Hepatocyte (in vitro differentiated cells): Measurements from ENCODE around the gene WDR38. TPM values are rescaled to one million over a fixed set of nuclear protein-coding genes. Genes with fewer than 3 reads are reported as not detected.
A peak's percentile ranks its signal among the peaks of the same experiment; 100 is the strongest.

Experiments
- DNase-seq: peaks from one replicate; pipeline ENCODE4 v3.0.0-alpha.2; 2016; ENCODE audit warnings: low spot score
- H2AFZ ChIP-seq: fragments of 200-600 bp; sonication (generic); 2 replicates; pipeline ENCODE4 v1.6.0; 2016; ENCODE audit warnings: antibody characterized with exemption, mild to moderate bottlenecking
- H3K27ac ChIP-seq: fragments of 200-600 bp; sonication (generic); 2 replicates; pipeline ENCODE4 v1.5.1; 2016; ENCODE audit warnings: mild to moderate bottlenecking
- H3K27me3 ChIP-seq: fragments of 200-600 bp; sonication (generic); 2 replicates; pipeline ENCODE4 v1.6.1; 2016
- H3K36me3 ChIP-seq: fragments of 200-600 bp; sonication (generic); replicated peaks from 2 replicates; pipeline ENCODE4 v1.5.1; 2016; ENCODE audit warnings: low read depth; ENCODE audit not compliant: insufficient read depth
- H3K4me1 ChIP-seq: fragments of 200-600 bp; sonication (generic); 2 replicates; pipeline ENCODE4 v1.5.1; 2016; ENCODE audit warnings: mild to moderate bottlenecking, moderate library complexity; ENCODE audit not compliant: insufficient read depth
- H3K4me2 ChIP-seq: fragments of 200-600 bp; sonication (generic); 2 replicates; pipeline ENCODE4 v1.6.0; 2016
- H3K4me3 ChIP-seq: fragments of 200-600 bp; sonication (generic); 2 replicates; pipeline ENCODE4 v1.5.1; 2016; ENCODE audit warnings: mild to moderate bottlenecking
- H3K79me2 ChIP-seq: fragments of 200-600 bp; sonication (generic); 2 replicates; pipeline ENCODE4 v1.6.0; 2017; ENCODE audit warnings: mild to moderate bottlenecking
- H3K9me2 ChIP-seq: fragments of 200-600 bp; sonication (generic); replicated peaks from 2 replicates; pipeline ENCODE4 v1.6.0; 2017; ENCODE audit warnings: mild to moderate bottlenecking; ENCODE audit not compliant: insufficient read depth
- H3K9me3 ChIP-seq: fragments of 200-600 bp; sonication (generic); 2 replicates; pipeline ENCODE4 v1.5.1; 2016; ENCODE audit warnings: low read depth, mild to moderate bottlenecking
- H4K20me1 ChIP-seq: fragments of 200-600 bp; sonication (generic); 2 replicates; pipeline ENCODE4 v1.6.0; 2016; ENCODE audit warnings: mild to moderate bottlenecking; ENCODE audit not compliant: insufficient read depth, poor library complexity, severe bottlenecking
- CTCF ChIP-seq: fragments of 200-600 bp; sonication (generic); IDR thresholded peaks from 2 replicates; pipeline ENCODE4 v1.5.1; 2016; ENCODE audit warnings: antibody characterized with exemption, mild to moderate bottlenecking; ENCODE audit not compliant: poor library complexity
- EZH2 ChIP-seq: fragments of 200-600 bp; sonication (generic); IDR thresholded peaks from 2 replicates; pipeline ENCODE4 v1.6.1; 2016; ENCODE audit warnings: antibody characterized with exemption, mild to moderate bottlenecking, borderline replicate concordance
- EZH2phosphoT487 ChIP-seq: fragments of 200-600 bp; sonication (generic); IDR thresholded peaks from one replicate; pipeline ENCODE4 v1.6.1; 2018; ENCODE audit warnings: antibody characterized with exemption, mild to moderate bottlenecking, low read depth, moderate library complexity; ENCODE audit not compliant: unreplicated experiment, severe bottlenecking
- WGBS: methylation state at CpG from one replicate; pipeline ENCODE4 v1.1.6; 2016; ENCODE audit warnings: low lambda C conversion rate; ENCODE audit errors: missing lambda C conversion rate; 5-methylcytosine and 5-hydroxymethylcytosine counted together
- polyA plus RNA-seq: library from polyadenylated mRNA; unstranded; fragments of >200 nt; fragmentation: Nextera tagmentation; extraction: Ambion mirVana; gene quantifications from 2 replicates; pipeline ENCODE4 v1.2.1, GENCODE V29; 2016
- total RNA-seq: library from RNA; depleted of rRNA; stranded (reverse); fragments of >200 nt; gene quantifications from 2 replicates; pipeline ENCODE4 v1.2.3, GENCODE V29; 2014

Gene WDR38
- total and polyA plus RNA-seq, 2 experiments from 2014 or later, result not detected

DNA sequence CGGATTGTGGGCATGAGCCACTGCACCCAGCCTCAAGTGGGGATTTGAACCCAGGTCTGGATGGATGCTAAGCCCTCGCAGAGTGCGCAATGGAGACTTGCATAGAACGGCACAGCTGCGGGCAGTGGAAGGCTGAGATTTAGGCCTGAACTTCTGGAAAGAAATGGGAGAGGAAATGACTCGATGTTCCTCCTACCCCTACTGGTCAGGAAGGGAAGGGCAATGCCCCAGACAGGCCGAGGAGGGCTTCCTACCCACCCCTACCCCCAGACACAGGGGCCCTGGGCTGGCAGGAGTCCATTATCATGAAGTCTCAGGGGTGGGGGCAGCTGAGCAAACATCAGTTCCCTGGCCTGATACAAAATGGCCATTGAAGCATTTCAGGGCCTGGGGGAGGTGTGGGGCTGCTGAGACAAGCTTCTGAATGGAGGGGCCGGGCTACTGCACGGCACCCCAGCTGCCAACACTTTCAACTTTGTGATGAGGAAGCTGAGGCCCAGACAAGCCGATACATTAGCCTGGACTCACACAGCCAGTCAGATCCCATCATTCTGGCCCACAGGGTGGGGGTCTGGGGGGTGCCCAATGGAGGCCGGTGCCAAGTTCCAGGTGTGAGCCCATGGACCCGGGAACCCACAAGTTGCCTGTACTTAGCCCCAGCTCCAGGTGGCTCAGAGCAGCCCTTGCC is 13.5 kb upstream of the WDR38 start:
- H3K79me2 ChIP-seq, result no peaks in the 10 kb centered on the region
- H4K20me1 ChIP-seq, result no peaks in the 10 kb centered on the region
- peak; percentile 23 for DNase-seq
- H3K4me2 ChIP-seq, result no peak overlapping the region
- peak; percentile 28 for TF ChIP-seq CTCF
- no peak for TF ChIP-seq EZH2
- H3K27ac ChIP-seq, result no peak overlapping the region
- peaks cover 8% of the 10 kb centered on the region for H3K4me1 ChIP-seq
- H3K9me3 ChIP-seq, result no peaks in the 10 kb centered on the region
- no peaks in the 10 kb centered on the region for H3K27me3 ChIP-seq
- H3K9me2 ChIP-seq, result no peaks in the 10 kb centered on the region
- WGBS, result 75% methylated on average over 10 of the region's 12 CpGs
- no peaks in the 10 kb centered on the region for H3K36me3 ChIP-seq
- no peak overlapping the region for H3K4me3 ChIP-seq
- no peak overlapping the region for H2AFZ ChIP-seq

- Histone ChIP-seq H3K9me2 (no peaks in the 10 kb centered on the region), H3K27me3 (no peaks in the 10 kb centered on the region), H3K4me1 (peaks cover 2% of the 10 kb centered on the region), H2AFZ (no peak overlapping the region), H3K27ac (no peak overlapping the region), H3K79me2 (no peaks in the 10 kb centered on the region), H3K36me3 (no peaks in the 10 kb centered on the region), H3K4me3 (no peak overlapping the region), H4K20me1 (no peaks in the 10 kb centered on the region), H3K9me3 (no peaks in the 10 kb centered on the region), H3K4me2 (no peak overlapping the region)
- peak; percentile 9 for DNase-seq
- 81% methylated on average over 18 of the region's 18 CpGs for WGBS
- no peak for TF ChIP-seq EZH2
- TF ChIP-seq EZH2phosphoT487, result no peak
- TF ChIP-seq CTCF, result peak; percentile 27
Measured at GRCh38 chr9:124840300-124840833, 12.9 kb upstream of the WDR38 start.

DNA sequence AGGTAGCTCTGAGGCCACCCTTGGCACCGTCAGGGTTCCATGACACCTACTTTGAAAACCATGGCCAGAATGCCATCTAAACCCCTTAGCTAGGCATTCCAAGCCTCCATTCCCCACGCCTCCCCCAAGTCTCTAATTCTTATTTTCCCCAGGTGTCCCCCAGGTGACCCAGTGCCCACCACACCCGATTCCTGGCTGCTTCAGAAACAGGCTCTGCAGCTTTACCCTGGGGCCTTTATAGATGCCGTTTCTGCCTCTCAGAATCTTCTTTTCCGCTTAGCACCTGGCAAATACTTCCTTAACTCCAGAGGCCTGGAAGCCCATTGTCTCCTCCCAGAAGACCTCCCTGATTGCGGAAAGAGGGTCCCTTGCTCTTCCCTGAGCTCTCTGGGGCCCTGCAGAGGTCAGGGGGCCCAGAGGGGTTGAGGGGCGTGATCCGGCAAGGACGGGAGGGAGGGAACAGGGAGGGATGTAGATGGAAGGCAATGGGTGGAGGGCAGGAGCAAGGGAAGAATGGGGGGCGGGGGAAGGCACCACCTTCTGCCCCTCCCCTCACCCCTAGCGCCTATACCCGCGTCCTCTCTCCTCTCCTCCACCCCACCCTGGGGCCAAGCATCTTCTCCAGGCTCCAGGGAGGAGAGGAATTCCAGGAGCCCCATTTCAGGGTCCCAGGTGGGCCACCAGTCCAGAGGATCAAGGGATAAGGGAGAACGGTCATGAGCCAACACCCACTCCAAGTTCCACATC is 12.0 kb upstream of the WDR38 start:
- Histone ChIP-seq H4K20me1 (no peaks in the 10 kb centered on the region), H3K79me2 (no peaks in the 10 kb centered on the region), H3K4me3 (no peak overlapping the region), H3K36me3 (no peaks in the 10 kb centered on the region), H3K9me2 (no peaks in the 10 kb centered on the region), H3K4me1 (no peaks in the 10 kb centered on the region), H3K4me2 (no peak overlapping the region), H3K27ac (no peak overlapping the region), H3K27me3 (no peaks in the 10 kb centered on the region), H3K9me3 (no peaks in the 10 kb centered on the region), H2AFZ (no peak overlapping the region)
- 74% methylated on average over 7 of the region's 14 CpGs for WGBS
- no peak for DNase-seq
- no peak for TF ChIP-seq EZH2phosphoT487
- TF ChIP-seq EZH2, result no peak
- no peak for TF ChIP-seq CTCF
